Subcutaneous adipose tissue (tissue), 4 donors: ENCODE measurements around the gene PTPRN2. TPM values are rescaled to one million over a fixed set of nuclear protein-coding genes. Genes with fewer than 3 reads are reported as not detected.

Experiments
- CTCF ChIP-seq: fragments of 450-650 bp; IDR thresholded peaks from one replicate; pipeline ENCODE4 v1.5.1; 2016; ENCODE audit warnings: low read depth, mild to moderate bottlenecking, control low read depth, antibody characterized with exemption, moderate library complexity
- total RNA-seq, 4 donors: library from RNA; depleted of rRNA; stranded (reverse); fragments of >200 nt; gene quantifications; one replicate each; pipeline ENCODE4 v1.1.0, GENCODE V29; 2016

PTPRN2 gene
- total RNA-seq, 4 donors from 2014 or later: 2.0 to 4.6 (median 3.7) TPM

- no peak for TF ChIP-seq CTCF
These were observed 770.9 kb downstream of the PTPRN2 start for GRCh38 chr7:157816526-157817250.

GRCh38 chr7:157816086-157816485 is 771.5 kb downstream of the PTPRN2 start:
- TF ChIP-seq CTCF: no peak

GRCh38 chr7:157815706-157816022 is 772.0 kb downstream of the PTPRN2 start:
- TF ChIP-seq CTCF: no peak

GRCh38 chr7:157814931-157815705 is 772.5 kb downstream of the PTPRN2 start:
- no peak for TF ChIP-seq CTCF

- TF ChIP-seq CTCF: no peak
These were observed 773.6 kb downstream of the PTPRN2 start for GRCh38 chr7:157813741-157814661.

GRCh38 chr7:157813053-157813452 is 774.6 kb downstream of the PTPRN2 start:
- no peak for TF ChIP-seq CTCF

- no peak for TF ChIP-seq CTCF
These were observed 775.7 kb downstream of the PTPRN2 start for GRCh38 chr7:157811946-157812345.
